Esophagus squamous epithelium (tissue), 4 donors: ENCODE measurements around the gene ZNF319.

Source experiments
- CTCF ChIP-seq, 6 experiments: fragments of 450-650 bp in 4 of 6; fragments of 200-600 bp in 2 of 6; sonication (generic) in 2 of 6; IDR thresholded peaks; one replicate each; pipeline ENCODE4 v1.5.1; 2016 to 2019; ENCODE audit warnings: antibody characterized with exemption in 6 of 6, mild to moderate bottlenecking in 4 of 6, moderate library complexity in 4 of 6
- POLR2A ChIP-seq, 4 donors: fragments of 450-650 bp; IDR thresholded peaks; one replicate each; pipeline ENCODE4 v1.6.1; 2017; ENCODE audit warnings: antibody characterized with exemption in 4 of 4, mild to moderate bottlenecking in 4 of 4, moderate library complexity in 3 of 4

- TF ChIP-seq CTCF (IDR thresholded peaks at IDR 0.05) (no peak), POLR2A (IDR thresholded peaks at IDR 0.05) (no peak)
These were observed 3.3 kb downstream of the ZNF319 start for GRCh38 chr16:57997176-57997527.
